B cell (primary cell): ENCODE data around the gene THSD4. TPM values are rescaled to one million over a fixed set of nuclear protein-coding genes. Genes with fewer than 3 reads are reported as not detected.

Experiments
- ATAC-seq: fragments of 200-7000 bp; cut with Tn5 transposase; one replicate; pipeline ENCODE4 v1.10.0; 2021; ENCODE audit warnings: low read depth, mild to moderate bottlenecking, moderate number of reproducible peaks, moderate library complexity
- CTCF ChIA-PET: fragments of 350-600 bp; sonication (Branson Sonifier 250); formaldehyde crosslinking; loops from one replicate; lab custom pipeline; 2021; ENCODE audit warnings: antibody characterized with exemption, inconsistent platforms; lab: Charles Lee
- POLR2A ChIA-PET: fragments of 350-600 bp; sonication (Branson Sonifier 250); formaldehyde crosslinking; loops from one replicate; lab custom pipeline; 2021; ENCODE audit warnings: antibody characterized with exemption; lab: Charles Lee
- DNase-seq: peaks from one replicate; pipeline ENCODE4 v3.0.0; 2013
- H2AFZ ChIP-seq: 2 replicates; pipeline ENCODE4 v1.6.1; 2012; ENCODE audit warnings: mild to moderate bottlenecking, low read depth, low read length; ENCODE audit not compliant: insufficient read depth, poor library complexity, severe bottlenecking
- H3K27ac ChIP-seq, 2 donors: 1 replicate in 1 of 2; 2 replicates in 1 of 2; pipeline ENCODE4 v1.5.1; 2012 to 2013; ENCODE audit warnings: low read length in 2 of 2, mild to moderate bottlenecking in 2 of 2, moderate library complexity in 1 of 2
- H3K27me3 ChIP-seq, 4 experiments: fragments of 200-600 bp in 1 of 4; sonication (generic) in 1 of 4; replicated peaks in 1 of 4; 1 replicate in 2 of 4; 2 replicates in 2 of 4; pipeline versions ENCODE4 v1.6.1 to v1.7.0; 2013 to 2016; ENCODE audit warnings: low read length in 3 of 4, mild to moderate bottlenecking in 2 of 4, mixed read lengths in 1 of 4, moderate library complexity in 1 of 4; ENCODE audit not compliant: insufficient read depth in 4 of 4, control insufficient read depth in 3 of 4; ENCODE audit errors: control extremely low read depth in 1 of 4
- H3K36me3 ChIP-seq, 2 experiments: replicated peaks in 1 of 2; 1 replicate in 1 of 2; 2 replicates in 1 of 2; pipeline versions ENCODE4 v1.6.1 to v1.7.1; 2013; ENCODE audit warnings: low read length in 1 of 2; ENCODE audit not compliant: insufficient read depth in 2 of 2, control insufficient read depth in 1 of 2; ENCODE audit errors: control extremely low read depth in 1 of 2, extremely low read depth in 1 of 2
- H3K4me1 ChIP-seq, 2 donors: fragments of 200-600 bp in 1 of 2; sonication (generic) in 1 of 2; 1 replicate in 1 of 2; 2 replicates in 1 of 2; pipeline versions ENCODE4 v1.5.1 to v1.6.1; 2013 to 2017; ENCODE audit warnings: low read length in 2 of 2; ENCODE audit not compliant: control insufficient read depth in 2 of 2, insufficient read depth in 2 of 2
- H3K4me2 ChIP-seq: replicated peaks from 2 replicates; pipeline ENCODE3; 2012; ENCODE audit warnings: mild to moderate bottlenecking, low read depth, low read length; ENCODE audit not compliant: poor library complexity, severe bottlenecking
- H3K4me3 ChIP-seq, 5 experiments: fragments of 200-600 bp in 1 of 5; sonication (generic) in 1 of 5; 1 replicate in 3 of 5; 2 replicates in 2 of 5; pipeline versions ENCODE4 v1.5.1 to v1.7.0; 2011 to 2016; ENCODE audit warnings: low read length in 4 of 5, mild to moderate bottlenecking in 4 of 5, low read depth in 2 of 5, control low read depth in 1 of 5, moderate library complexity in 1 of 5; ENCODE audit not compliant: insufficient read depth in 1 of 5; ENCODE audit errors: control extremely low read depth in 1 of 5, extremely low read depth in 1 of 5
- H3K79me2 ChIP-seq: fragments of 200-600 bp; sonication (generic); one replicate; pipeline ENCODE4 v1.6.0; 2016; ENCODE audit warnings: low read length; ENCODE audit not compliant: control insufficient read depth, insufficient read depth
- H3K9ac ChIP-seq: fragments of 200-600 bp; sonication (generic); 2 replicates; pipeline ENCODE4 v1.6.1; 2017; ENCODE audit warnings: mild to moderate bottlenecking, low read length, moderate library complexity
- H3K9me3 ChIP-seq, 3 donors: one replicate each; pipeline versions ENCODE4 v1.6.1 to v1.7.1; 2013; ENCODE audit warnings: low read length in 2 of 3; ENCODE audit not compliant: control insufficient read depth in 2 of 3, insufficient read depth in 1 of 3; ENCODE audit errors: control extremely low read depth in 1 of 3
- H4K20me1 ChIP-seq: 2 replicates; pipeline ENCODE4 v1.6.0; 2012; ENCODE audit warnings: mild to moderate bottlenecking, low read length; ENCODE audit not compliant: insufficient read depth, control insufficient read depth, poor library complexity, severe bottlenecking
- H3K27ac Mint-ChIP-seq: one replicate; pipeline ENCODE4 v1.8.0; 2021; ENCODE audit warnings: mixed read lengths
- H3K27me3 Mint-ChIP-seq: one replicate; pipeline ENCODE4 v1.8.0; 2021; ENCODE audit warnings: mixed read lengths
- H3K4me1 Mint-ChIP-seq: one replicate; pipeline ENCODE4 v1.8.0; 2021; ENCODE audit warnings: mixed read lengths
- H3K4me3 Mint-ChIP-seq: one replicate; pipeline ENCODE4 v1.8.0; 2021; ENCODE audit warnings: mixed read lengths
- H3K9me3 Mint-ChIP-seq: one replicate; pipeline ENCODE4 v1.8.0; 2022; ENCODE audit warnings: mixed read lengths; ENCODE audit not compliant: insufficient read depth
- EZH2 ChIP-seq: IDR thresholded peaks from 2 replicates; pipeline ENCODE4 v1.6.1; 2012; ENCODE audit warnings: borderline replicate concordance, low read depth, mild to moderate bottlenecking, moderate library complexity, low read length; ENCODE audit not compliant: insufficient read depth, poor library complexity, severe bottlenecking
- WGBS: methylation state at CpG from one replicate; pipeline ENCODE4 v1.1.5; 2013; ENCODE audit warnings: missing lambda C conversion rate; ENCODE audit not compliant: insufficient coverage; 5-methylcytosine and 5-hydroxymethylcytosine counted together
- intact Hi-C: fragments of 100-400 bp; cut with micrococcal nuclease; formaldehyde crosslinking; loops from one replicate; pipeline ENCODE4 v1.10.0; 2022
- polyA plus RNA-seq: library from polyadenylated mRNA; depleted of rRNA; stranded (reverse); fragments of >200 nt; gene quantifications from 2 replicates; pipeline ENCODE4 v1.2.3, GENCODE V29; 2012
- total RNA-seq, 2 donors: library from RNA; stranded (reverse); fragments of 120-200 nt in 1 of 2; gene quantifications; 1 replicate in 1 of 2; 2 replicates in 1 of 2; pipeline versions ENCODE4 v1.2.3 to v1.2.4, GENCODE V29; 2013 to 2022
- TF ChIP-seq, protein P1 (sequence below): fragments of 200-600 bp; IDR thresholded peaks from one replicate; pipeline ENCODE4 v1.8.0; 2022; ENCODE audit warnings: antibody characterized with exemption, mild to moderate bottlenecking

THSD4 gene
- total and polyA plus RNA-seq, 2 donors (not counting 1 experiment from before 2014, with no cell fraction given): not detected

DNA sequence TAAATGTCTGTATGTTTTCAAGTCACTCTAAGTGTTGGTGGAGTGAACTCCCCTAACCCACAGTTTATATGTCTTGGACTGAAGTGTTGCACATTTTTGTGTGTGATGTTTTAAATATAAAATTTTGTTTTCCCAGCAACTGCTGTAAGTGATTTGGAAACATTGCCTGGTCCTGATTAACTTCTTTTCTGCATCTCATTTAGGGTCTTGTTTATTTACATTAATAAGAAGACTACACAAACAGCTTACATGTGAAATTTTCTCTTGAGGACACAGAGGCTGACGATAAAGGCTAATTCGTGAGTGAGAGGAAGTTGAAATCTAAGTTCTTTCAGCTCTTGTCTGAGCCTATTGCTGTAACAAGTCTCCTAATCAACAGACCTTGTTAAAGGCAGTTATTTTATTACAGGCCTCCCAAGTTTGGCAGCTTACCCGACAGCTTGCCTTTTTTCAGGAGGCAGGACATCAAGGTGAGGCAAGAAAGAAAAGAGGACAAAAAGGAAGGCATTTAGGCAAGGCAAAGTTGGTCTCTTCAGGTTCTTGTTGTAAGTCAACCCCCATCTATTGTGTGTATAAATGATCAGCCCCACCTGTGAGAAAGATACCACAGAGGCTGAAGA, 517.4 kb downstream of the THSD4 start:
- Histone ChIP-seq H4K20me1 (no peaks in the 10 kb centered on the region), H3K4me2 (no peak overlapping the region), H2AFZ (no peak overlapping the region), H3K27ac (no peak overlapping the region), H3K79me2 (no peaks in the 10 kb centered on the region), H3K4me3 (no peak overlapping the region), H3K36me3 (no peaks in the 10 kb centered on the region), H3K4me1 (no peaks in the 10 kb centered on the region), H3K27me3 (peaks cover 0 to 7% (median 1%) of the 10 kb centered on the region in 4 experiments), H3K9me3 (no peaks in the 10 kb centered on the region), H3K9ac (no peak overlapping the region)
- intact Hi-C loops: no loop called here
- no peak for TF ChIP-seq EZH2
- TF ChIP-seq, protein P1, sequence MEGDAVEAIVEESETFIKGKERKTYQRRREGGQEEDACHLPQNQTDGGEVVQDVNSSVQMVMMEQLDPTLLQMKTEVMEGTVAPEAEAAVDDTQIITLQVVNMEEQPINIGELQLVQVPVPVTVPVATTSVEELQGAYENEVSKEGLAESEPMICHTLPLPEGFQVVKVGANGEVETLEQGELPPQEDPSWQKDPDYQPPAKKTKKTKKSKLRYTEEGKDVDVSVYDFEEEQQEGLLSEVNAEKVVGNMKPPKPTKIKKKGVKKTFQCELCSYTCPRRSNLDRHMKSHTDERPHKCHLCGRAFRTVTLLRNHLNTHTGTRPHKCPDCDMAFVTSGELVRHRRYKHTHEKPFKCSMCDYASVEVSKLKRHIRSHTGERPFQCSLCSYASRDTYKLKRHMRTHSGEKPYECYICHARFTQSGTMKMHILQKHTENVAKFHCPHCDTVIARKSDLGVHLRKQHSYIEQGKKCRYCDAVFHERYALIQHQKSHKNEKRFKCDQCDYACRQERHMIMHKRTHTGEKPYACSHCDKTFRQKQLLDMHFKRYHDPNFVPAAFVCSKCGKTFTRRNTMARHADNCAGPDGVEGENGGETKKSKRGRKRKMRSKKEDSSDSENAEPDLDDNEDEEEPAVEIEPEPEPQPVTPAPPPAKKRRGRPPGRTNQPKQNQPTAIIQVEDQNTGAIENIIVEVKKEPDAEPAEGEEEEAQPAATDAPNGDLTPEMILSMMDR: no peak
- WGBS: 100% methylated on average over 1 of the region's 3 CpGs
- no peak overlapping the region for H3K4me3 Mint-ChIP-seq
- H3K9me3 Mint-ChIP-seq: no peaks in the 10 kb centered on the region
- H3K4me1 Mint-ChIP-seq: no peaks in the 10 kb centered on the region
- H3K27ac Mint-ChIP-seq: no peak overlapping the region
- ATAC-seq (no peak), DNase-seq (no peak)
- ChIA-PET POLR2A (no interaction called here), CTCF (no interaction called here)
- H3K27me3 Mint-ChIP-seq: peaks cover 28% of the 10 kb centered on the region

DNA sequence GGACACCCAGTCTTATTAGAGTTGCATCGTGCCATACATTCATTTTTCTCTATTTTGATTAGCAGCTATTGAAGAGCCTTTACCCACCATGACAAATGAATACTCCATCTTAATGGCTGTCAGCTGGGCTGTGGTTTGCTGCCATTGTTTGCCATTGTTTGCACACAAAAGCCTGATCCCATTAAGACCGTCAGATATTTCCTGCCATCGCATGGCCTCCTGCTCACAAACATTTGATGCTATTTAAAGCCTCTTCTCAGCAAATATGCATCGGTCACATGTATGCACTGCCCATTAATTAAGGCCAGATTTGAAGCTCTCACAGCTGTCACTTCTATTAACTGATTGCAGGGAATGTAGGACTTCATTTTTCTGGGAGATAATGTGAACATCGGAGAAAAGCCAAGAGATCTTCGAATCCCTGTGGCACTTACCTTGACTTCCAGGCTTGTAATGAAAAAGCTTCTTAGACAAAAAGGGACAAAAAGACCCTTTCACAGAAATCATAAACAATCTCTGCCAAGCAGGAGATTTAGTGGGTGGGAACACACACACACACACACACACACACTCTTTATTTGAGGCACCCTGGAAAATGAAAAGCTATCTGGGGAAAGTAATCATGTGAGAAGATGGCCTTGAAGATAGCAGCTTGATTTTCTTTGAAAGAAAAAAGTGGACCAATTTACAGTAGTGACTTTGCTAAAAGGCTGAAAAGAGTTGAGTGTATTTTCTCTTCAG, 519.7 kb downstream of the THSD4 start:
- intact Hi-C loops: no loop called here

More for the DNA sequence above, 519.7 kb downstream of the THSD4 start:
- Histone ChIP-seq H3K4me2 (no peak overlapping the region), H3K9ac (no peak overlapping the region), H3K27me3 (peaks cover 0 to 7% (median 2%) of the 10 kb centered on the region in 4 experiments), H4K20me1 (no peaks in the 10 kb centered on the region), H3K36me3 (no peaks in the 10 kb centered on the region), H2AFZ (no peak overlapping the region), H3K79me2 (no peaks in the 10 kb centered on the region), H3K4me1 (no peaks in the 10 kb centered on the region), H3K27ac (no peak overlapping the region), H3K4me3 (no peak overlapping the region), H3K9me3 (no peaks in the 10 kb centered on the region)
- Mint-ChIP-seq H3K9me3 (no peaks in the 10 kb centered on the region), H3K27ac (no peak overlapping the region), H3K27me3 (peaks cover 28% of the 10 kb centered on the region), H3K4me1 (no peaks in the 10 kb centered on the region), H3K4me3 (no peak overlapping the region)
- ATAC-seq (no peak), DNase-seq (no peak)
- POLR2A ChIA-PET: no interaction called here
- 26% methylated on average over 3 of the region's 6 CpGs for WGBS
- CTCF ChIA-PET: no interaction called here
- TF ChIP-seq, protein P1: no peak
- TF ChIP-seq EZH2: no peak
